Measurements from ENCODE around the gene SRGN.
"Not testable (repeated sequence)": the region's sequence is repeated elsewhere in the genome, so short reads cannot be mapped to it uniquely, and the experiment has no call there.

SRGN gene

GRCh38 chr10:69087590-69088470 lies at the start of gene SRGN:
TSS of gene SRGN (plus strand) at chr10:69088103. CDS start at chr10:69088158, 55 bp downstream.
- peak; percentile 80 for DNase-seq

- DNase-seq = not testable (repeated sequence)
Observed at GRCh38 chr10:69040904-69041303, 47.0 kb upstream of the SRGN start.

GRCh38 chr10:69042417-69042816 lies 45.5 kb upstream of the SRGN start:
- no peak for DNase-seq

GRCh38 chr10:69042838-69043237 lies 45.1 kb upstream of the SRGN start:
- DNase-seq = no peak

- peak; percentile 30 for DNase-seq
Observed at GRCh38 chr10:69043931-69044531, 43.9 kb upstream of the SRGN start.

GRCh38 chr10:69044546-69044945 lies 43.4 kb upstream of the SRGN start:
- no peak for DNase-seq

GRCh38 chr10:69045441-69046300 lies 42.2 kb upstream of the SRGN start:
- peak; percentile 60 for DNase-seq

GRCh38 chr10:69047111-69047832 lies 40.6 kb upstream of the SRGN start:
- peak; percentile 24 for DNase-seq

- peak; percentile 70 for DNase-seq
Observed at GRCh38 chr10:69048103-69048502, 39.8 kb upstream of the SRGN start.

GRCh38 chr10:69049566-69049961 lies 38.3 kb upstream of the SRGN start:
- no peak for DNase-seq

GRCh38 chr10:69051303-69051702 lies 36.6 kb upstream of the SRGN start:
- DNase-seq = peak; percentile 46

GRCh38 chr10:69051710-69052487 lies 36.0 kb upstream of the SRGN start:
- DNase-seq = no peak

GRCh38 chr10:69052736-69053135 lies 35.2 kb upstream of the SRGN start:
- DNase-seq = no peak

- no peak for DNase-seq
Observed at GRCh38 chr10:69055241-69055640, 32.7 kb upstream of the SRGN start.

- no peak for DNase-seq
Observed at GRCh38 chr10:69056129-69056528, 31.8 kb upstream of the SRGN start.

GRCh38 chr10:69056536-69057260 lies 31.2 kb upstream of the SRGN start:
- DNase-seq = no peak

GRCh38 chr10:69057261-69057950 lies 30.5 kb upstream of the SRGN start:
- no peak for DNase-seq

- no peak for DNase-seq
Observed at GRCh38 chr10:69057951-69058297, 30.0 kb upstream of the SRGN start.

GRCh38 chr10:69060127-69060798 lies 27.6 kb upstream of the SRGN start:
- DNase-seq = no peak
